SIG-M5 treated with dmso at 0.1 percent for 504 hours (cell line): Measurements from ENCODE around the gene ZNF777.
A peak's percentile ranks its signal among the peaks of the same experiment; 100 is the strongest.
"Not testable (repeated sequence)": the region's sequence is repeated elsewhere in the genome, so short reads cannot be mapped to it uniquely, and the experiment has no call there.

ENCODE experiments used
- DNase-seq: peaks from one replicate; lab custom pipeline; 2025; ENCODE audit not compliant: unreplicated experiment; lab: John Stamatoyannopoulos, UW

The ZNF777 gene

DNA sequence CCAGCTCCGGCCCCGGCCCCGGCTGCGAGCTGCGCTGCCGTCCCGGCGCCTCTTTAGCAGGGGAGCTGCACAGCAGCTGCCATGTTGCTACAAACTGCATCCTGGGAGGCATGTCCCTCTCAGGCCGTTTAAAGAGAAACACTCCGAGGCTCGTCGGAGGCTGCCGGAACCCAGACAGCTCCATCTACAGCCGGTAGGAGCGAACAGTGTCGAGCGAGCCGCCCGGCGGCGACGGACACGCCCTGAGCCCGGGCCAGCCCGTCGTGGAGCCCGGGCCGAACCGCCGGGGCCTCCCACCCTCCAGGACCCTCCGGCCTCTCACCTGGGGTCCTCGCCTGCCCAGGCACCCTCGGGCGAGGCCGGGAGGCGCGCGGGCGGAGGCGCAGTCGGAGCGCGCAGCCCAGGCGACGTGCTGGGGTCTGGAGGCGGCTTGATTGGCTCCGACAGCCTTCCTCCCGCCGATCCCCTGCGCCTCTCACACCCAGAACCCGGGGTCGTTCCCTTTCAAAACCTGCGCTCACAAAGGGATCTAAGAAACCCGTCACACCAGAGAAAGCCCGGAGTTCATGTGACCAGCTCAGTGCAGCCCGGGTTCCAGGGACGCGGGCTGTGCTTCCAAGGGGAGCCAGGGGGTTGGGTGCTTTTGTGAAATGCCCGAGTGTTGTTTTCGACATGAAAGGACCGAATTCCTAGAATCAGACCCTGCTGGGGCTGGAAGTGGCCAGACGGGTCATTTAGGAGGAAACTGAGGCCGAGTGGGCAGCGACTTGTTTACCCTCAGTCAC is at the start of gene ZNF777:
TSS of gene ZNF777 (minus strand) at position 570 of the 785 bp plus-strand sequence. CDS start 5,040 bp downstream, outside the sequence.
- DNase-seq, result peak; percentile 84

GRCh38 chr7:149510248-149510647 is 49.4 kb upstream of the ZNF777 start:
- no peak for DNase-seq

GRCh38 chr7:149509774-149510173 is 48.9 kb upstream of the ZNF777 start:
- no peak for DNase-seq

DNA sequence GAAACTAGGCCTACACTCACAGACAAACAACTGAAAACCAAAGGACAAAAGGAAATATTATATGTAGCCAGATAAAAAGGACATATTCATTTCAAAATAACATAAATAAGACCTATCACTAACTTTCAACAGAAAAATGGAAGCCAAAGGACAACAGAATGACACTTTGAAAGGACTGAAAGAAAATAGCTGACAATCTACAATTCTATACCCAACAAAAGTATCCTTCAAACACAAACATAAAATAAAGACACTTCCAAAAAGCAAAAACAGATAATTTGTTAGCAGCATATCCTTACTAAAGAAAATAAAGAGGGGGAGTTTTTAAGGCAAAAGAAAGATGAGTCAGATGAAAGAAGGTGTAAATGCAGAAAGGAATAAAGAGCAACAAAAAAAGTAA is 44.7 kb upstream of the ZNF777 start:
- DNase-seq, result no peak

DNA sequence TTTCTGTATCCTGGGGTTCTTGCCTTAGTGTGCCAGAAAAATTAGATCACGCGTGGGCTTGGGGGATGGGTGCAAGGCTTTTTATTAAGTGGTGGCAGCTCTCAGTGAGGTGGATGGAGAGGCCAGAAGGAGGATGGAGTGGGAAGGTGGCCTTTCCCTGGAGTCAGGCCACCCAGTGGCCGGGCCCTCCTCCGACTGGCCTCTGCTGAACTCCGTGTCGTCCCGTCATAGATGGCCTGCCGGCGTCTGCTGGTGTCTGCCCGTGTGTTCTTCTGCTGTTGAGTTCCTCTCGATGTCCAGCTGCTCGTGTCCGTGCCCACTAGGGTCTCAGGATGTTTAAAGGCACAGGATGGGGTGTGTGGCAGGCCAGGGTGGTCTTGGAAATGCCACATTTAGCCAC is 40.8 kb upstream of the ZNF777 start:
- DNase-seq, result no peak

DNA sequence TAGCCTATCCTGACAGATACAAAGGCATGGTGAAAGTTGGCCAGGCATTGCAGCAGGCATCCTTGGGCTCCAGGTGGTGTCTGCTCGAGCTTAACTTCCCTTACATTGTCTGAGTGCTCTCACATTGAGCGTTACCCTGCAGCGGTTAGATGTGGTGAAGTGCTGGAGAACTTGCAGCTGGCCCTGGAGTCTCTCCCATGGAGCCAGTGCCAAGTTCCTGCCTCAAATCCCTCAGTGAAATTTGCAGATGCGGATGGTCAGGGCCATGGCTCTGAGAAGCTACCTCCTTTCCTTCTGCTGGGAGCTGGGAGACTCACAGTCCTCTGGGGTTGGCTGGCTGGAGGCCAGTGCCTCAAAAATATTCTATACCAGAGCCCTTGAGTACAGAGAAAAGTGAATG is 40.0 kb upstream of the ZNF777 start:
- no peak for DNase-seq

DNA sequence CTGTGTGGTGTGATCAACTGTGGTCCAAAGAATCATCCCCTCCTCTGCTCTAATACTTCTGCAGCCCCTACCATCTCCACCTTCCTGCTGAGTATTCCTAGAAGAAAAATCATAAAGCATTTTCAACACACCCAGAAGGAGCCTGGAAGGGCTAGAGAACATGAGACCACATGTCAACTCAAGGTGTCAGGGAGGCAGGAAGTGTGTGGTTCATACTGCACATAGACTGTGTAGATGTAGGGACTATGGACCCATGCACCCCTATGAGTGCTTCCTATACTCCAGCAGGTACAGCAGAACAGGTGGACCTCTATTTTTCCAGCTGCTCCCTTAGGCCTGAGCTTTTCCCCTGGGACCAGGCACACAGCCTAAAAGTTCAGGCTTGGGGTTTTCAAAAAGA is 39.3 kb upstream of the ZNF777 start:
- no peak for DNase-seq

DNA sequence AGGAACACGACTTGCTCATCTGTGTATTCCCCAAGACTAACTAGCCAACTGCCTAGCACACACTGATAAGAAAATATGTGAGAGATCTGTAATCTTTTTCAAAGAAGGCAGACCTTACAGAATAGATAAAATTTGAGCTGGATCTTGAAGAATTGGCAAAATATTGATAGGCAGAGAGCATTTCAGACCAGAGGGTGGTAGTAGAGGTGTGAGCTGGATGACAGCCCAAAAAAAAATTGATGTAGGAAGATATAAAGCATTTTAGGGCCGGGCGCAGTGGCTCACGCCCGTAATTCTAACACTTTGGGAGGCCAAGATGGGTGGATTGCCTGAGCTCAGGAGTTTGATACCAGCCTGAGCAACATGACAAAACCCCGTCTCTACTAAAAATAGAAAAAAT is 37.9 kb upstream of the ZNF777 start:
- DNase-seq, result no peak

DNA sequence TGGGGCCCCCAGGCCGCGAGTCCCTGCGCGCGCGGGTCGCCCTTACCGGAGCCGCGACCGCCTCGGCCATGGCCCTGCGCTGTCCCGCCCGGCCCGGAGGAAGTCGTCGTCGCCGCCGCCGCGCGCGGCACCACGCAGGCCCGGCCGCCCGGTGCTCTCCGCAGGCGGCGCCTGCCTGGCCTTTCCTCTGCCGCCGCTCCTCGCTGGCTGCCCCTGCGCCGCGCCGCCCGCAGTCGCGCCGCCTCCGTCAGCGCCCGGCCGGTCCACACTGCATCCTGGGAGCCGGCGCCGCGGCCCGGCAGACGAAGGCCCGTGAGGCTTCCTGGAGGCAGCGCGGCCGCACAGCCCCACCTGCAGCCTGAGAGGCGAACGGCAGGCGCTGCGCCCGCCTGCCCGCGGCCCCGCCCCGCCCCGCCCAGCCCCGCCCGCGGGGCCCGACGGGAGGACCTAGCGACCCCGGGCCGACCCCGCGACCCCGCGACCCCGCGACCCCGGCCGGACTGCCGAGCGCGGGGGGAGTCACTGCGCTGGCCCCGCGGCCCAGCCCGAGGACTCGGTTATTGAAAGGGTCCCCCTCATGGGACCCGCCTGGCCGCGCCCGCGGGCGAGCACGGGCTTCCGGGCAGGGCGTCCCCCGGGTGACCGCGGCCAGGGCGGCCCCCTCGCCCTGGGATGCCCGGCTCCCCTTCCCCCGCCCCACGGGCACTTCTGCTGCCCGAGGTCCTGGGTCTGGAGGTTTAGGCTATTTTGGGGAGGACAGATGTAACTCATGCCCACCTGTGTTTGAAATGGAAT is 36.8 kb upstream of the ZNF777 start, which contains the start of gene ZNF746:
TSS of gene ZNF746 (minus strand) at position 343 of the 795 bp plus-strand sequence. CDS start at position 70, 273 bp downstream.
- DNase-seq, result peak; percentile 66

DNA sequence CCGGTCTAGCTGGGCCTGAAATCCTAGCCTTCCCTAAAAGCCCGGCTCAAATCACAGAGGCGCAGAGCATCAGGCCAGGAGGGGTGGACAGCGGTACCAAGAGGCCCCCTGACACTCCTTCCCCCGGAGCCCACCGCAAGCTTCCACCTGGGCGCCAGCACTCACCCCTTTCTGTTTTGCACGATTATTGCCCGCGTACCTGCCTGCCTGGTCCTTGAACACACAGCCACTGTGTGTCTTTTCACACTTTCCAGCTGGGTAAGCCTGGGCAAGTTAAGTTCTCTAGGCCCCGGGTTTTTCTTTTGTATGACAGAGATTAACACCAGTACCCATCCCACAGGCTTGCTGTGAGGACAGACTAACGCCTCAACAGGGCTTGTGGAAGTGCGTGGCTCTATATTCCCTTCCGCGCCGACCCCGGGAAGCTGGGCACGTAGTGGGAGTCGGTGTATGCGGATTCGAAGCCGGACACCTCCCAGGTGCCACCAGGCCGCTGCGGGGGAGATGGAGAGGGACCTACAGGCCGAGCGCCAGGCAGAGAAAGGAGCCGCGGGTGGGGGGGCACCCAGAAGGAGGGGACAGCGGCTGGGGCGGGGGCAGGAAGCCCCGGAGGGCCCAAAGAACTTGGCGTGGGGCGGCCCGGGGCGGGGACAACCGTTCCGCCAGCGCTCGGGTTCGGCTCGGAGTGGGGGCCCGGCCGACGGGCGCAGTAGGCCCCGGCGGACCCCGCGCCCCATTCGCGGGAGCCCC is 36.0 kb upstream of the ZNF777 start:
- DNase-seq, result no peak

- no peak for DNase-seq
Measured at GRCh38 chr7:149495785-149496641, 35.2 kb upstream of the ZNF777 start.

GRCh38 chr7:149494738-149495368 is 34.0 kb upstream of the ZNF777 start:
- DNase-seq, result peak; percentile 75

DNA sequence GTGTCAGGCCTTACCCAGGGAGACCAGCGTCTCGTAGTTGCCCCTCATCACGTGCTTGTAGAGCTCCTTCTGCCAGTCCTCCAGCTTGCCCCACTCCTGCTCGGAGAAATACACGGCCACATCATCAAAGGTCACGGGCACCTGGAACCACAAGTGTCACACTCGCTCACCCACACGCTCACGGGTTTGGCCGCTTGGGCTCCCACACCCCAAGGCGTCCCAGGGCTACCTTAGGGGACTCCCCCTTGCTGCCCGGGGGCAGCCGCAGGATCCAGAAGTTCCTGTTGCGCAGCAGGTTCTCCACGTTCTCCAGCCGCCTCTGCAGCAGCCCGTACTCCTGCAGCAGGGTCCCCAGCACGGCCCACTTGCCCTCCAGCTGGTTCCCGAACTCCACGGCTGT is 33.1 kb upstream of the ZNF777 start:
- DNase-seq, result not testable (repeated sequence)

GRCh38 chr7:149493366-149493765 is 32.5 kb upstream of the ZNF777 start:
- no peak for DNase-seq

GRCh38 chr7:149490083-149490760 is 29.4 kb upstream of the ZNF777 start:
- no peak for DNase-seq

GRCh38 chr7:149489391-149490024 is 28.6 kb upstream of the ZNF777 start:
- DNase-seq, result no peak

DNA sequence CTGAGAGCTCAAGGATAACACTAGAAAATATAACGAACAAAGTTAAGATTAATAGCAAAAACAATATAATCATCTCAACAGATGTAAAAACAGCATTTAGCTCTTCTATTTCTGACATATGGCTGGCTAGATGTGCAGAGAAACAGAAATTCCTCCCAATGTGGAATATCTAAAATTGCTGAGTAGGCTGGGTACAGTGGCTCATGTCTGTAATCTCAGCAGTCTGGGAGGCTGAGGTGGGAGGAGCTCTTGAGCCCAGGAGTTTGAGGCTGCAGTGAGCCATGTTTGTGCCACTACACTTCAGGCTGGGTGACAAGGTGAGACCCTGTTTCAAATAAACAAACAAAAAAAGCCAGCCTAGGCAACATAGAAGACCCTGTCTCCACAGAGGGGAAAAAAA is 18.7 kb upstream of the ZNF777 start:
- DNase-seq, result no peak

GRCh38 chr7:149478754-149479153 is 17.9 kb upstream of the ZNF777 start:
- no peak for DNase-seq
